Activated CD4-positive, alpha-beta T cell treated with anti-CD3 and anti-CD28 coated beads for 1 hour (primary cell): ENCODE measurements around the gene HOXB4.

Source experiments
- DNase-seq: peaks from one replicate; pipeline ENCODE4 v3.0.0-alpha.2; 2020

Gene HOXB4

DNA sequence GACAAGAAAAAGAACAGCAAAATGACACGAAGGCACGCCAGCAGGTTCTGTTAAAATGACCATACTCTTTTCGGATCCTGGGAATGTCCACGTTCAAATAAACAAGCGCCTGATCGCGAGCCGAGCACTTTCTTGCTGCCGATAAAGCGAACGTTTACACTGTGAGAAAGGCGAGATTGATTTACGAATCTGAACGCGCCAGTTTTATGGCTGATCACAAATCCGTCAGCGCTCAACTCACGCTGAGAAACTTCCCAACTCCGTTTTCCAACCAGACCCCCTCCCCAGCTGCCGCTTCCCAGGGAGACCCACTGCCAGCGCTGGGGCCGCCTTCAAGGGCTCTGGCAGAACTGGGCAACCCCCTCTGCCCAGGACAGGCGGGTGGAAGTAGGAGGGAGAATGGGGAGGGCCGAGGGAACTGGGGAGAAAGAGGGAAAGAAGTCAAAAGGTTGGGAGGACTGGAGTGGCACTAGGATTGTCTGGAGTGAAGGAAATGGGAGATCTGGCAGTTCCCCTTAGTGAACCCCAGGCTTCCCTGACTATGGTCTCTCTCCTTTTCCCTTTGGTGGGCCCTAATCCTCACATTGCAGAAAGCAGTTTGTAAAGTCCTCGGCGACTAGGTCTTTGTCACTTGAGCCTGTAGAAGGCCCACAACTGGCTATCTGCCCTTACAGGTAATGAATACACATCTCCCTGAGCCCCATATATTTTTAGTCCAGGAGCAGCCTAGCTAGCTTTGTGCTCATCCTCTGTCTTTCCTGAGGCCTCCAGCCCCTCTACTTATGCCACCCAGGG lies 6.9 kb downstream of the HOXB4 start:
- DNase-seq, result no peak

DNA sequence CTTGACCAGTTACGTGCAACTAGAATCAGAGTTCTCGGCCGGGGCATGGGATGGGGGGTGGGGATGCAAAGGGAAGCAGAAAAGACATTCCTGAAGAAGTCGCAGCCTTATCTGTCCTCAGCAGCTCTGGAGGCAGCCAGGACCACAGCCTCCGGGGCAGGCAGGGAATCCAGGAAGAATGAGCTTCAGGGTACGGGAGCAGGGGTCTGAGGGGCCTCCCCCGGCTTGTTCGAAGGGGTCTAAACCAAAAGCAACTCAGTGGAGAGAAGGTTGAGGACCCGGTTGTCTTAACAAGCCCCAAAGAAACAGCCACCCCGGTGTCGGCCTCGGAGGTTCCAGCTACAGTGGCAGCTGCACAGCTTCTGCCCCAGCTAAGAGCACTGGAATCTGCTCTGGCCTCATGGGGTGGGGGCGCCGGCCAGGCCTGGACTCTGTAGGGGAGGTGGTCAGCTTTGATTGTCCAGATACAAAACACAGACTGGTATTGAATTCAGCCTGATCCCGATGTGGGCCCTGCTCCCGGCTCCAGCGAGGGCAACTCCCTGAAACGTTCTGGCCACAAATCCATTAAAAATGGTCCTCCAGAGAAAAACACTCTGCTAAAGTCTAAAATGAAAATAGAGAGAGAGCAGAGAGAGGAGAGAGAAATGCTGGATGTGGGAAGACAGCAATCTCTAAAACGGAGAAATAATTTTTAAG lies 7.7 kb downstream of the HOXB4 start:
- no peak for DNase-seq

DNA sequence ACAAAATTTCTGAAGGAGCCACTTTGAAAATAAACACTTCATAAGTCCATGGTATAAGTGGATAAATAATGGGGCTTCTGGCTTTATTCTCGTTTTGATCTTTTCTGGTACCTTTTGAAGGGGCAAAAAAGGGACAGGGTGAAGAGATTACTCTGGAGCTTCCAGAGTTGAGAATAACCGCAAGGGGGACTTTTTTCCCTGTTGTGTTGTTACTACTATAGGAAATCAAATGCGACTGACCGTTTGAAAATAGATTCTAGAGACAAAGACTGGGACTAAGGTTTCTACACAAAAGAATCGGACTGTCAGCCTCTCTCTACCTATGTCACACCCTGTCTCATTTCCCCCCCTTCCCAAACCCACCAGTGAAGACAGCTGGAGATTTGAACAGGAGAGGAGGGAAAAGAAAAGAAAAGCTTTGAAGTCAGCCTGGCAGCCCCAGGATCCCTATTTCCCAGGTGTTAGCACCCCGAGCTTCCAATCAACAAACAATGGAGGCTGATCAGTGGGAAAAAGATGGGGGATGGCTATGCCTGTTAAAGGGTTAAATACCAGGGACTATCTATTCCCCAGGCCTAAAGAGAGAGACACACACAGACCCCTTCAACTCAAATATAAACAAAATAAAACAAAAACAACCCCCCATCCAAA lies 8.4 kb downstream of the HOXB4 start:
- DNase-seq, result no peak

DNA sequence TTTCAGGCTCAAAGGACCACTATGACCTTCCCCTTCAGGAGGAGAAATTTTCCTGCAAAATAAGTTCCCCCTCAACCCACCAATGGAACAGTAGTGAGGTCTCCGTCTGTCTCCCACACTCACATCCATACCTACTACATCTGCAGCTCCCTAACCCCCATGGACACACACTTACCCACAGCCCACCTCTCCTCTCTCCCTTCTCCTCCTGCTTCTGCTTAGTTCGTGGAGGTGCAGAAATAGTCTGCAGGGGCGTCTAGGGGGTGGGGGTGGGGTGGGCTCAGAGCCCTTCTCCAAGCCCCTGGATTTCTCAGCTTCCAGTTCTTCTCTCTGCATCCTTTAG lies 8.9 kb downstream of the HOXB4 start:
- DNase-seq, result no peak

DNA sequence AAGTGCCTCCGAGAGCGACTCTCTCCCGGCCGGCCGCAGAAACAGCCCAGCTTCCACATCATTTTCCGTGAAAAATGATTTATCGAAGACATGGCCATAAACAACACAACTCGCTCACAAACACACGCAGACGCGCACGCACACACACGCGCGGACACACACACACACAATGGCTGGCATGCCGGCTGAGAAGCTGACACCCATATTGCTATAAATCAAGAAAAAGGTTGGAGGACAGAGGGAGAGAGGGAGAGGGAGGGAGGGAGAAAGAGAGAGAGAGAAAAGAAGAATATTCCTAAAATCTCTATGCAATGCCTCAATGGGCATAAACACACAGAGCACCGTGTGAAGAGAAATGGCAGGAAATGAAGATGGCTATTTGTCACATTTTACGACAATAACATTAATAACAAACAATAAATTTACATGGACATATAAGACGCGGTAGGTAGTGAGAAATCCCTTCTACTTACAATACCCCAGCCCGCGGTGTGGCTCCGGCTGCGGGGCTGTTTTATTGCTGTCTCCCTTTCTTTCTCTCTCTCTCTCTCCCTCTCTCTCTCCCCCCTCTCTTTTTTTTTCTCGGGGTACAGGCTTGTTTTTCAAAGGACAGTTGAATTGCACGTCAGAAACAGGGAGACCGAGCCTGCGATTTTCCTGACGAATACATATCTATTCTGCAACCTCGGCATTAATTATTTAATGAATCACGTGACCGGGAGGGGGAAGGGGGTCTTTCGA lies 9.5 kb downstream of the HOXB4 start:
- no peak for DNase-seq

DNA sequence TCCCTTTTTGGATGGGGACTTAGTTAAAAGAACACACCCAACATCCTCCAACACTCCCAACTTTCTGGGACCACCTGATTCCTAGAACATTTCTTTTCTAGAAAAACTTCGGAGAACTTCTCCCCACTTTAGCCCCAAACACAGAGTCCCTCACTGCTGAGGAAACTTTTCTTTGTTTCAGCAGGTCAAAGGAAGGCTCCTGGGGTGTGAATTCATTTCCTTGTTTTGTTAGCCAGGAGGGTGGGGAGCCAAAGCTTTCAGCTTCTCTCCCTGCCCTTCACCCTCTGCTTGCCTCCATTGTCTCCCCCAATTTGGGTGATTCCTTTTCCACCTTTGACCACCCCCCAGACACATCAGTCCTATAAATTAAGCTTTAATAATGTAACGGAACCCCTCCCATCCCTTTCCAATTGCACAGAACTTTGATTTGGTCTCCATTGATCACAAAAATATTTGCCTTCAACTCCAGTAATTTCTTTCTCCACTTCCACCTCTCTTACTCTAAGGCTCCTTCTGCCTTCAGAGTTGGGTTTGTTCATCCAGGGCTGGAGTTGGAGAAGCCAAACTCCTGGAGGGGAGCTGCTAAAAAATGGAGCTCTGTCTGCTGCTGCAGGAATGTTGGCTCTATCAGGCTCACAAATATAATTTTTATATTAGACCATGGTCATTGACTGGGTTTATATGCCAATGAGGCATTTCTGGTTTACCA lies 10.3 kb downstream of the HOXB4 start:
- no peak for DNase-seq

DNA sequence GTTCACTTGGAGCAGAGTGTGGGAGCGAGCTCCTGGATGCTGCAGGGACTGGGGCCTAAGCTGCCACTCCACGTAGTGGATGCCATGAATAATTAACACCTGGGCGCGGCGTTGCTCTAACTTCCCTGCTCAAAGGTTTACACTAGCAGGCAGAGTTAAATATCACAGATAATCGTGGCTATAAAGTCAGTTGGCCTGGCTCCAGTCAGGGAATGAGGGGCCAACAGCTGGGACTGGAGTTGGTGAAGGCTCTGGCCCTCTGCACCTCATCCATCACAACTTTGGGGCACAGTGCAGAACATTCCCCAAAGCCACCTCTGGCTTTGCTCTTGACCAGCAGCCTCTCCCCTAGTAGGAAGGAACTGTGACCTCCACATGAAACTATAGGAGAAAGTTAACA lies 10.9 kb downstream of the HOXB4 start:
- DNase-seq, result no peak

DNA sequence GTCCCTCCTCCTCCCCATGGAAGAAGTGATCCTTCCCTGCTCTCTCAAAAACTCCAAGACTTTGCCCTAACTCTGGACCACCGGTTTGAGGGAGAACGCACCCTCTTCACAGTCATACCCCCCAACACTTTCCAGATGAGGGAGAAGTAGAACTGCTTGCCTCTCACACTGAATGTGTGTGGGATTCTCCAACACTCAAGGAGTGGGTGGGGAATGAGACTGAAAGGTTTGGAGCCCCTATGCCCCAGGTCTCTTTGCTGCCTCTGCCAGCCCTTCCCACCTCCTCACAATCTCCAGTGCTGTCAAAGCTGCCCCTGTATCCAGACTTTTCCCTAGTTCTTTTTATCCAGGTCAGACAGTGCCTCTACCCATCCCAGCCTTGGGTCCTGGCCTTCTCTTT lies 11.4 kb downstream of the HOXB4 start:
- DNase-seq, result no peak

DNA sequence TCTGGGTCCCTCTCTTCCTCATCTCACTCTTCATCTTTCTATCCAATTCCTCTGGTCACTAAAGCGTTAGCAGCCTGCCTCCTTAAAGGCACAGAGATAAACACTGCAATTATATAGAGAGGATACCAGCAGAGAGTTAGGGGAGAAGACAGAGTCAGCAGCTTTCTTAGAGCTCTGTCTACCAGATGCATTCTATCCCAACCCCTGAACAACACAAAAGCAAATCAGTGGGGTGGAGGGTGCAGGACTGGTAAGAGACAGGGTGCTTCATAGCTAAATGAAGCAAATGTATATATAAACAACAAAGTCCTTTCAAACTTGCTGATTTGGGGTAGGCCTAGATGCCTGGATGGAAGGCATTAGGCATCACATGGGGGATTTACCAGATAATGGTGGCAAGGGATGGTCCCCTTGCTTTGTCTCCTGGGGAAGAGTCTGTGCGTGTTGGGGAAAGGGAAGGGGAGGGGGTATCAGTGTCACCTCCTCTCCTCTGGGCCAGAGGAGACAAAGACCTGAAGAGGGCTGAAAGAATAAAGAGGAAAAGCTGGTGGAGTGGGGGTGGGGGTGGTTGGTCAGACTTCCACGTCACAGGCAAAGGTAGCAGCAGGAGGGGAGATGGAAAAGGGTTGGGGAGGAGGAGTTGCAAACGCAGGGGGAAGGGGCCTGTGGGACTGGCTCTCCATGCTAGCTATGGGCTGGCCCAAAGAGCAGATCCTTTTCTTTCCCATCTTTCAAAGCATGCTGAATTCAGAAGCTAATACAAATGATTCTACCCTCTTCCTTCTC lies 12.0 kb downstream of the HOXB4 start:
- DNase-seq, result no peak

DNA sequence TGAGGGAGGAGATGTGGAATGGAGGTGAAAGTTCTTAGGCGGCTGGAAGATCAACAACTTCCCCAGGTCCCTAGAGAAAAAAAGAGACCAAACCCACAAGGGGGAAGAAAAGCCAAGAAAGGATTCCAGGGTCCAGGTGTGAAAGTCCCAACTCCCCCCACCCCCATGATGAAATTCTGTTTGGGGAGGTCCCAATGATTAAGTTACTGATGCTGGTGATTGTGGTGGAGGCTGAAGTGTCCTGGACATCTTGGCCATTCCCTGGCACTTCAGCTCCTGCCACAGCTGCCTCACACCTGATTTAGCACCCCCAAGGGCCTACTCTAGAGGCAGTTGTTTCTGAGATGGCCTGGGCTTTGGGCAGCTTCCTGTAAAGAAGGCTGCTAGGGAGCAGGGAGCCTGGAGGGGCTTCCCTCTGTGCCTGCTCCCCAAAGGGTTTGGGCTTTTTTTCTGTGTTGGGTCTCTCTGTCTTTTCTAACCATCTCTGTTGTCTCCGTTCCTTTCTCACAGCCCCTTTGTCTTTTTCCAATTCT lies 13.1 kb downstream of the HOXB4 start:
- DNase-seq, result no peak

DNA sequence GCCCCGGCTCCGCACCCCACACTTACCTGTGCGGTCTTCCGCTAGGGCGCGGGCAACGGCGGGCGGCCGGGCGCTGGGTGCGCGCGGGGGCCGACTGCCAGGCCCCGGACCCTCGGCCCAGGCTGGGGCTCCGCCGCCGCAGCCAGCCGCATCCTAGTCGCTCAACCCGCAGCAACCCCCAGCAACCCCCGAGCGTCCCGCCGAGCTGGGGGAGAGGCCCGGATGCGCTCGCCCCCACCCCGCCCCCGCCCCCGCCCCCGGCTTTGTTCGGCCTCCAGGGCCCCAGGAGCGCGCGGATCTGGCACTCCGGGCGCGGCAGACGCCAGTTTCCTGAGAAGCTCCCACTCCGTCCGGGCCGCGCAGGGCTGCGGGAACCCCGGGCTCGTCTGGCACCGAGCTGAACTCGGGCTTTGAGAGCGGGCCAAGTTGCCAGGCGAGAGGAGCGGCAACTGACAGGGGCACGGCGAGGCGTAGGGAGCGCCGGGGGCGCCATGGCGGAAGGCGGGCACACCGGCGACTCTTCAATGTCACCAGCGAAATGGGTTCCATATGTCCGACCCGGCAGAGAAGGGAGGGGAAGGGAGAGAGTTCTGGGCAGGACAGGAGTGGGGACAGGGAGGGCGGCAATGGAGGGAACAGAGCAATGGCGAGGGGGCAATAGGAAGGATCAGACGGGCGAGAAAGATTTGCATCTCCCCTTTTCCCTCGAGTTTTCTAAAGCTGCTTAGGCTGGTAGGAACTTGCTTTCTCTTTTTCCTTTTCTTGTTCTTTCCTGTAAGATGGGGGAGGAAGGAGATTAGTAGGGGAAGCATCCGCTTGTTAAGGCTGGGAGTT lies 13.7 kb downstream of the HOXB4 start:
- DNase-seq, result no peak

DNA sequence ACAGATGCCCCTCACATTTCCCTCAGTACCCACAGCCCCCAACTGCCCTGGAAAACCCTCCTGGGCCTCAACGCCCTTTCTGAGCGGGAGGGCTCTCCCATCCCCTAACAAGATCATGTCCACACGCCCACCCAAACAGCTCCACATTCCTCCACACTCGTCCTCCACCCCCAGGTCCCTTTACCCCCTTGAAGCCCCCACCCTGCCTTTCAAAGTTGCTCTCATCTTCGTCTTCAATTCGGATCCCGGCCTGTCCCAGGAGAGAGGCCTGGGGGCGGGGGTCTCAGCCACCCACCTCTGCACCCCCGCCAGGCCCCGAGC lies 14.3 kb downstream of the HOXB4 start:
- DNase-seq, result no peak

DNA sequence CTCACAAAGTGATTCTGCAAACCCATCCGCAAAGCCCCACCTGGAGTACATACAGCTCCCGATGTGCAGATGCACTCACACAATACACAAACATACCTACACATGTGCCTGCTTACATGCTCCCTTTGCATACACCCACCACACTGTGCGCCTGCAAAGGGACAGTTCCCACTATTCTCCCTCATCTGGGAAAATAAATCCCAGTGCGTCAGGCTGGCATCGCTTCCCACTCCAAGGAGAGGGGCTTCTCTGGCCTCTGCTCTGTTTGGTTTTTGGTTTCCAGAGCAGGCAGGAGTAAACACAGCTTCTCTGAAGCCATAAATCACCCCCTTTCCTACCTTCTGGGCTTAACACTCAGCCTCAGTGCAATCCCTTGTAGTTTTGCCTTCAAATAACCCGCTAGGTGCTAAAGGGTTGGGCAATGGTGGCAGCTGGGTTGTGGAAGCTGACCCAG lies 14.7 kb downstream of the HOXB4 start:
- no peak for DNase-seq

DNA sequence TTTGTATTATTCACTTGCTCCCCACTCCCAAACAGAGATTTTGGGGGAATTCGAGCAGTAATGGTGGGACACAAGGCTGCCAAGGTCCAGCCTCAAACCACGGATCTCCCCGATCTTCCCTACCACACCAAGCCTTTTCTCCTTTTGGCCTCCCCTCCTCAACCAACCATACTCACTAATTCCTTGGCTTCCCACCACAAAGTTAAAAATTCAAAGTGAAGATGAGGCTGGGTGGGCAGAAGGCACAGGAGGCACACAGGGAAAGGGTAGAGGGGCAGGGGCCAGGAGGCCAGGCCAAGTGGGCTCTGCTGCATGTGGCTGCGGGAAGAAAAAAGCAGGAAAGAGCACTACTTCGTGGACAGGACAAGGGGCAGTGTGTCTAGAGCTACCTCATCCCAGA lies 15.2 kb downstream of the HOXB4 start:
- no peak for DNase-seq

DNA sequence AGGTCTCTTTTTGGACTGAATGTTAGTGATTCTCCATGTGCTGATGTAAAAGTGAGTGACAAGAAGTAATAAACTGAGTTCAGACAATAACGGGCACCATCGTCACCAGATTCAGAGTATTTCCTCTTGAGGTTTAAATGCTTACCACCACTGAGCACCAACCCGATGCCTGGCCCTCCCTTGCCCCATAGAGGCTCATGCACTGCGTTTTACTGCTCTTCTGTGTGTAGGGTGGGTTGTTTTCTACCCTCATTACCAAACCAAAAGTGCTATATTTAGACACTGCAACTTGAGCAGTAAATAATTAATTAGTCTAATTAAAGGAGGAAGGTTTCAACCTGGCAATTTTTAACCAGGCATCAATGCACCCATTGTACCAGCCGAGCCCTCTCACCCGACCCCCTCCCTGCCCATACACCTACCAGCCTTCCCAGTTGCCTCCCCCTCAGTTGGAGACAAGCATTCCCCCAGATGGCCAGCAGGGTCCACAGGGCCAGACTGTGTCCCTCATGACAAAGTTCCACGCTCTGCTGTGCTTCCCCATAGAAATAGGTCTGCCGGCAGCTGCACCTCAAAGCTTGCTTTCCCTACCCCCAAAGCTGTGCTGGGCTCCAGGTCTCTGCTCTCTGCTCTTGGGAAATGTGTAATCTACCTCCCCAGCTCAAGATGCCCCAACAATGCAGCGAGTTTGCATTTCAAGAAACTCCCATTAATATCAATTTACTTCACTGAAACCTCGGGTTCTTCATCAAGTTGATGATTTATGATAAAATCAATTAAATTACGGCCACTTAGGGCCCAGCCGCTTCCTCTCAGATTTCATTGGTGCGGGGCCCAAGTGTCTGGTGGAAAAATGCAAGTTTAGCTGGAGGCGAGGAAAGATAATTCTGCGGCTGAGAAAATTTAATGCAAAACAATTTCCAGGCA lies 16.0 kb downstream of the HOXB4 start:
- DNase-seq, result no peak

DNA sequence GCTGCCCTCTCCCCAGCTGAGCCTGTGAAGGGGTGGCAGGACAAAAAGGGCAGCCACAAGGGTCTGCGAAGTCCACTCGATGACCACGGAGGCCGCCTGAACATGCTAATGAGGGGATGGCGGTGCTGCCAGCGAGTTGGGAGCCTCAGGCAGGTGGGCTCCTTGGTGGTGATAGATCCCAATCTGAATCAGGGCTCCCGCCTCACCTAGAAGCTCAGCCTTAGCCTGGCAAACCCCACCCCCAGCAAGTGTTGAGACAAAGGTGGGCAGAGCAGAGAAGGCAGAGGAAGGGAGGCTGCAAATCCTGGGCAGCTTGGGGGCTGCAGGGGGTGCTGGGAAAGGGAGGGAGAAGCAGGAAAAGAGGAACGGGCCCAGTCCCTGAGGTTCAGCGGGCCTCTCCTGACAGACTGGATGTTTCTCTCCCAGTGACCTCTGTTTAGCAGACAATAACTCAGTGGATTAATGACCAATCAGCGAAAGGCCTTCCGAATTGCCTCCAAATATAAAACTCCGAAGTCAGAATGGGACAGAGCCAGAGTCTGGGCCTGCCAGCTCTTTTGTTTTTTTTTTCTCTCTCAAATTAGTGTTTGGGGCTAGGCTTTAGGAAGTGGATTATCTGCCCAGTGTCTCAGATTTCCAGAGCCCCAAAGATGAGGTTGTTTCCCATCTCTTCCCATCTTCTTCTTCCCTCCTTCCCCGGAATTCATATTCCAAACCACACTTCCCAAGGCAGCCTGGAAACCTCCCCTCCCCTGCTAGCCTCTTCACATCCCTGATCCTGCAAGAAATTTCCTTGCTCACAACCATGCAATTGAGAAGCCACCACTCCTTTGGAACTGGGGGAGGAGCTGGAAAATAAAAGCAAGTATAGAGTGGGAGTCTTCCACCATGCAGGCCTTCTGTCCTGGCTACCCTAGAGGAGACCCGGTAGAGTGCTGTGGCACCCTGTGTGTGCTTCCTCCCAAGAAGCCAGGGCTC lies 18.0 kb downstream of the HOXB4 start:
- DNase-seq, result no peak

DNA sequence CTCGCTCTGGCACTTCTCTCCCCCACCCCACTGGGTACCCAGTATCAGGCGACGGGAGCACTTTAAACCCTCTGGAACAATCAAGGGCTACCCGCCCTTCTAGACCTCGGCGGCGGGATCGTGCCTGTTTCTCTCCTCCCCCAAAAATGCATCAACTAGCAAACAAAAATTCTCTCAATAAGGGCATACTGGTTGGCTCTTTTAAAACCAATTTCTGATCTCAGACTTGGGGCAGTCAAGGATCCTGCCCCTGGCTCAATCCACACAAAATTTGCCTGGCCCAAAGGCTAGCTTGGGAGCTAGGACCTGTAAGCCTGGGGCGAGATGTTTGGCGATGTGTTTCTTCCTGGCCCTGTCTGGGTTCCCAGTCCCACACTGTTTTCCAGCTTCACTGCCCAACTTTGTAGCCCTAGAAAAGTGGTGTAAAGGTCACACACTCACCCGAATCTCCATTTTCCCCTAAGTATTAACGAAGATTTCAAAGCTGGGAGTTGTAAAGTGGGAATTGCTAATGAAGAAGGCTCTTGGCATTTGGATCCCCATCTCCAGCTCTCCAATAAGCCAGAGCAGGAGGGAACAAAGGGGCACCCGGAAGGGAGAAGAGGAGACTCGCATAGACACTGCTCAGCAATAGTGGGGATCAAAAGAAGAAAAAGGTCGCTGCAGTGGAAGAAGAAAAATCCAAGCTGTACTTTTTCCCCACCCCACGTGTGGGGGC lies 18.9 kb downstream of the HOXB4 start:
- no peak for DNase-seq

DNA sequence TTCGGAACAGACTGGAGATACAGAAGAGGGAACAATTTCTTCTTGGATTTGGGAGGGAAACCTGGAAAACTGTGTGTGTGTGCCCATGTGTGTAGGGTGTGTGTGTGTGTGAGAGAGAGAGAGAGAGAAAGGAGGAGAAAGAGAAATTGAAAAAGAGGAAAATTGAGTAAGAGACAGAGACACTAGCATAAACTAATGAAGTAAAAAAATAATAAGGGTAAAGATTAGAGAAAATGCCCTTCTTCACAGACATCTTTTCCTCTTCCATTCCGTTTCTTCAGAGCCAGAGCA lies 19.4 kb downstream of the HOXB4 start:
- no peak for DNase-seq
